ENCODE results near the gene HSD17B2.

The HSD17B2 gene

GRCh38 chr16:82081264-82081663 lies 46.2 kb downstream of the HSD17B2 start:
- TF ChIP-seq ZFP30 (CRISPR knock-in tag; IDR thresholded peaks at IDR 0.05) (no peak), CSRNP3 (CRISPR knock-in tag; IDR thresholded peaks at IDR 0.05) (no peak), CREB5 (CRISPR knock-in tag; IDR thresholded peaks at IDR 0.05; ENCODE audit: low read depth) (no peak), SNAI2 (CRISPR knock-in tag; IDR thresholded peaks at IDR 0.05) (no peak)
- ATAC-seq: no peak

- no peak for TF ChIP-seq ZNF8 (CRISPR knock-in tag; IDR thresholded peaks at IDR 0.05)
- TF ChIP-seq ZFP30 (CRISPR knock-in tag; IDR thresholded peaks at IDR 0.05): no peak
- no peak for TF ChIP-seq POU6F1 (CRISPR knock-in tag; IDR thresholded peaks at IDR 0.05; ENCODE audit: borderline replicate concordance, low read depth)
- TF ChIP-seq ZNF70 (CRISPR knock-in tag; IDR thresholded peaks at IDR 0.05): no peak
- no peak for TF ChIP-seq ZC3H10 (CRISPR knock-in tag; IDR thresholded peaks at IDR 0.05)
- no peak for TF ChIP-seq ZFP3 (CRISPR knock-in tag; IDR thresholded peaks at IDR 0.05)
- no peak for TF ChIP-seq ISL1 (CRISPR knock-in tag; IDR thresholded peaks at IDR 0.05)
- TF ChIP-seq CSRNP3 (CRISPR knock-in tag; IDR thresholded peaks at IDR 0.05): no peak
- TF ChIP-seq CREB5 (CRISPR knock-in tag; IDR thresholded peaks at IDR 0.05; ENCODE audit: low read depth): no peak
- TF ChIP-seq ESRRG (CRISPR knock-in tag; IDR thresholded peaks at IDR 0.05): no peak
- TF ChIP-seq ZNF565 (CRISPR knock-in tag; conservative IDR thresholded peaks at IDR 0.05; ENCODE audit: low read depth): no peak
- TF ChIP-seq PPARA (CRISPR knock-in tag; IDR thresholded peaks at IDR 0.05; ENCODE audit: borderline replicate concordance): no peak
- TF ChIP-seq RARB (CRISPR knock-in tag; IDR thresholded peaks at IDR 0.05): no peak
- ATAC-seq: no peak
Measured at GRCh38 chr16:82082097-82082496, 47.0 kb downstream of the HSD17B2 start.

DNA sequence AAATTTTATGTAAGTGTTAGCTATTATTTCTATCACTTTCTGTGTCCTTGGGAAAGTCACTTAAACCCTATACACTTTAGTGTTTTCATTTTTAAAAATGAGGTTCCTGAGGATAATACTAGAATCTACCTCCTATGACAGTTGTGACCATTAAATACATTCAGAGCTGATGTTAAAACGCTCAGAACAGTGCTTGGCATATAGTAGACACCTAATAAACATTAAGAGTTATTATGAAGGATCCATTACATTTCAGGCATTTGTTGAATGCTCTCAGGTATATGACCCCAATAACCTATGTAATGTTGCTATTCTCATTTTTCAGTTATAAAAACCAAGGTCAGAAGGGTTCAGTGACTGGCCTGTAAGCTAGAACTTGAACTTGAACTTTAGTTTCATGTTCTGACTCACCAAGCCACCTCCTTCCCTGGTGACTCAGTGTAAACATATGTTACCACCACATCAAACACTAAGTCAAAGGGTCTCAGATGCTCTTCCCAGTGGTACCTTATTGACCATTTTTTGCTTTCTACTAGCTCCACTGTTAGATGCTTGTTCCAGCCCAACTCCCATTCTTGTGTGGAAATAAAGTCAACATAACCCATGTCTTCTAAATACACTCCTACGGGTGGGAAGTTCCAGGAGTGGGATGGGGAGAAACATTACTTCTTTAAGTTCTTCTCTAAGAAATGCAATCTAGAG lies 47.6 kb downstream of the HSD17B2 start:
- ATAC-seq: no peak

GRCh38 chr16:82083710-82084353 lies 48.8 kb downstream of the HSD17B2 start:
- no peak for ATAC-seq
- TF ChIP-seq POU6F1 (CRISPR knock-in tag; IDR thresholded peaks at IDR 0.05; ENCODE audit: borderline replicate concordance, low read depth): no peak
- TF ChIP-seq CSDC2 (CRISPR knock-in tag; IDR thresholded peaks at IDR 0.05): no peak
- no peak for TF ChIP-seq ZNF565 (CRISPR knock-in tag; conservative IDR thresholded peaks at IDR 0.05; ENCODE audit: low read depth)
- TF ChIP-seq ISL1 (CRISPR knock-in tag; IDR thresholded peaks at IDR 0.05): no peak
- no peak for TF ChIP-seq CSRNP3 (CRISPR knock-in tag; IDR thresholded peaks at IDR 0.05)

More for the DNA sequence above, 47.6 kb downstream of the HSD17B2 start:
- no peak for TF ChIP-seq CSRNP3 (CRISPR knock-in tag; IDR thresholded peaks at IDR 0.05)
- TF ChIP-seq SNAI2 (CRISPR knock-in tag; IDR thresholded peaks at IDR 0.05): no peak
- TF ChIP-seq OSR1 (CRISPR knock-in tag; IDR thresholded peaks at IDR 0.05): no peak
